Measurements from ENCODE around the gene LRRC8D. TPM values are rescaled to one million over a fixed set of nuclear protein-coding genes. Genes with fewer than 3 reads are reported as not detected.

Gene LRRC8D
- total and polyA plus RNA-seq, 2 of the 4 experiments (the other 2 are of a cell fraction) = 34.1 to 35.3 TPM

DNA sequence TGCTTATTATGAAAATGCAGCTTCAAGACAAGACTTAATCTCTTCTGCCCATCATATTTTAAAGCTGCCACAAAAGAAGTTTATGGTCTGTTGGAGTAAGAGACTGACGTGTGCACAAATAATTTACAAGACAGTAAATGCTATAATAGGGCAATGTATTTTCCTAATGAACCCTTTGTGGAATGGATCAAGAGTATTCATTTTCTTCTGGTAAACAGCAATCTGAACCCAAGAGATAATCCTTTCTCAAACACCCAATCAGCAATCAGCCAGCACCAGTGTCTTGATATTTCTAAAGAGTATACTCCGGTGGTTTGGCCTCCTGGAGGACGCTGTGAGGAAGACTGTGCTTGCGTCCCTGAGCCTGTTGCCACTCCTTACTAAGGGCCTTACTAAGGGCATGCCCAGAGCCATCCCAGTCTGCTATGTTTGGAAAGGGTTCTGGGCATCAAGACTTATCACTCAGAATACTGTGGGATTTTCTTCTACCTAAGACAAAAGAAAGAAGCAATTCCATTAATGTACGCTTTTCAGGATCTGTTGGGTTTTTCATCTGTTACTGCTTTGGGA is 48.8 kb upstream of the LRRC8D start:
- CTCF ChIA-PET = no interaction called here
- POLR2A ChIA-PET (ENCODE audit: unreplicated experiment) = no interaction called here
- in situ Hi-C loops (cut with MboI; ENCODE audit: low sequenced_read_pairs) = no loop called here

More for the DNA sequence above, 48.8 kb upstream of the LRRC8D start:
- no peak overlapping the region for H3K18ac ChIP-seq (ENCODE audit: low read depth, low read length)
- no peaks in the 10 kb centered on the region for H3K36me3 ChIP-seq (ENCODE audit: control insufficient read depth, insufficient read depth, low read length)
- no CpG with 5 or more reads among the region's 5 CpGs for WGBS, 2 experiments (ENCODE audit: extremely low coverage in 2 of 2, insufficient read length in 1 of 2)
- no peak overlapping the region for H4K5ac ChIP-seq (ENCODE audit: low read depth, low read length)
- H3K56ac ChIP-seq (ENCODE audit: extremely low read depth, insufficient read depth, low read length) = no peak overlapping the region
- no peak overlapping the region for H3K14ac ChIP-seq (replicated peaks; ENCODE audit: low read depth, low read length)
- no peak overlapping the region for H2BK20ac ChIP-seq (ENCODE audit: low read depth, low read length)
- H3K9me1 ChIP-seq (ENCODE audit: insufficient read depth, low read length) = no peaks in the 10 kb centered on the region
- H3K27ac ChIP-seq (ENCODE audit: insufficient read depth, low read length) = no peak overlapping the region
- H3K79me1 ChIP-seq (ENCODE audit: low read depth in 1 of 2, low read length in 2 of 2) = no peaks in the 10 kb centered on the region
- dilution Hi-C loops (cut with HindIII; ENCODE audit: low sequenced_read_pairs, unreplicated experiment) = no loop called here
- H3K4me3 ChIP-seq (ENCODE audit: insufficient read depth, low read depth, low read length) = no peak overlapping the region
- no peak overlapping the region for H2AK9ac ChIP-seq (replicated peaks; ENCODE audit: low read depth, low read length, poor library complexity)
- no peaks in the 10 kb centered on the region for H3K9me3 ChIP-seq (ENCODE audit: control insufficient read depth, insufficient read depth, low read length)
- BruUV-seq (replicated peaks) = no TSS peak
- no peaks in the 10 kb centered on the region for H4K20me1 ChIP-seq (ENCODE audit: insufficient read depth, low read length)
- no peak overlapping the region for H2BK120ac ChIP-seq (ENCODE audit: low read depth, low read length)
- H4K8ac ChIP-seq (ENCODE audit: low read depth in 2 of 2, low read length in 2 of 2) = no peak overlapping the region
- H2BK5ac ChIP-seq (ENCODE audit: low read depth, low read length, poor library complexity, severe bottlenecking) = no peak overlapping the region
- no peak for ATAC-seq (ENCODE audit: low read depth)
- DNase-seq = no peak
- no peak overlapping the region for H3K9ac ChIP-seq (ENCODE audit: low read depth, low read length)
- H3K4me1 ChIP-seq (ENCODE audit: control insufficient read depth, insufficient read depth, low read length) = no peaks in the 10 kb centered on the region
- peaks cover 3% of the 10 kb centered on the region; the same call in 1 of the 2 replicates for H3K27me3 ChIP-seq (ENCODE audit: control insufficient read depth, insufficient read depth, low read length)
- TF ChIP-seq MXI1 (IDR thresholded peaks at IDR 0.05; ENCODE audit: borderline replicate concordance, low read depth, low read length) = no peak
- no peak for TF ChIP-seq FOS (IDR thresholded peaks at IDR 0.05; ENCODE audit: low read depth, low read length)
- TF ChIP-seq NFE2L2 (IDR thresholded peaks at IDR 0.05; ENCODE audit: low read depth, low read length) = no peak
- TF ChIP-seq BHLHE40 (IDR thresholded peaks at IDR 0.05; ENCODE audit: low read depth, low read length) = no peak
- TF ChIP-seq, protein P1, sequence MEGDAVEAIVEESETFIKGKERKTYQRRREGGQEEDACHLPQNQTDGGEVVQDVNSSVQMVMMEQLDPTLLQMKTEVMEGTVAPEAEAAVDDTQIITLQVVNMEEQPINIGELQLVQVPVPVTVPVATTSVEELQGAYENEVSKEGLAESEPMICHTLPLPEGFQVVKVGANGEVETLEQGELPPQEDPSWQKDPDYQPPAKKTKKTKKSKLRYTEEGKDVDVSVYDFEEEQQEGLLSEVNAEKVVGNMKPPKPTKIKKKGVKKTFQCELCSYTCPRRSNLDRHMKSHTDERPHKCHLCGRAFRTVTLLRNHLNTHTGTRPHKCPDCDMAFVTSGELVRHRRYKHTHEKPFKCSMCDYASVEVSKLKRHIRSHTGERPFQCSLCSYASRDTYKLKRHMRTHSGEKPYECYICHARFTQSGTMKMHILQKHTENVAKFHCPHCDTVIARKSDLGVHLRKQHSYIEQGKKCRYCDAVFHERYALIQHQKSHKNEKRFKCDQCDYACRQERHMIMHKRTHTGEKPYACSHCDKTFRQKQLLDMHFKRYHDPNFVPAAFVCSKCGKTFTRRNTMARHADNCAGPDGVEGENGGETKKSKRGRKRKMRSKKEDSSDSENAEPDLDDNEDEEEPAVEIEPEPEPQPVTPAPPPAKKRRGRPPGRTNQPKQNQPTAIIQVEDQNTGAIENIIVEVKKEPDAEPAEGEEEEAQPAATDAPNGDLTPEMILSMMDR (conservative IDR thresholded peaks at IDR 0.05; ENCODE audit: low read depth, low read length) = no peak
- TF ChIP-seq RAD21 (IDR thresholded peaks at IDR 0.05; ENCODE audit: low read length) = no peak
- TF ChIP-seq POLR2A (IDR thresholded peaks at IDR 0.05; ENCODE audit: low read depth, low read length) = no peak
- TF ChIP-seq, protein P2, sequence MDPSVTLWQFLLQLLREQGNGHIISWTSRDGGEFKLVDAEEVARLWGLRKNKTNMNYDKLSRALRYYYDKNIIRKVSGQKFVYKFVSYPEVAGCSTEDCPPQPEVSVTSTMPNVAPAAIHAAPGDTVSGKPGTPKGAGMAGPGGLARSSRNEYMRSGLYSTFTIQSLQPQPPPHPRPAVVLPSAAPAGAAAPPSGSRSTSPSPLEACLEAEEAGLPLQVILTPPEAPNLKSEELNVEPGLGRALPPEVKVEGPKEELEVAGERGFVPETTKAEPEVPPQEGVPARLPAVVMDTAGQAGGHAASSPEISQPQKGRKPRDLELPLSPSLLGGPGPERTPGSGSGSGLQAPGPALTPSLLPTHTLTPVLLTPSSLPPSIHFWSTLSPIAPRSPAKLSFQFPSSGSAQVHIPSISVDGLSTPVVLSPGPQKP (IDR thresholded peaks at IDR 0.05; ENCODE audit: borderline replicate concordance, low read depth, low read length) = no peak
- no peak for TF ChIP-seq MAFK (IDR thresholded peaks at IDR 0.05; ENCODE audit: low read depth, low read length)
- TF ChIP-seq CEBPB (IDR thresholded peaks at IDR 0.05; ENCODE audit: low read depth, low read length) = no peak
- TF ChIP-seq CHD1 (IDR thresholded peaks at IDR 0.05; ENCODE audit: low read depth, low read length) = no peak
- no peak for TF ChIP-seq RCOR1 (IDR thresholded peaks at IDR 0.05; ENCODE audit: insufficient replicate concordance, low read length)
- TF ChIP-seq SMC3 (IDR thresholded peaks at IDR 0.05; ENCODE audit: low read depth, low read length) = no peak
- TF ChIP-seq, protein P3, sequence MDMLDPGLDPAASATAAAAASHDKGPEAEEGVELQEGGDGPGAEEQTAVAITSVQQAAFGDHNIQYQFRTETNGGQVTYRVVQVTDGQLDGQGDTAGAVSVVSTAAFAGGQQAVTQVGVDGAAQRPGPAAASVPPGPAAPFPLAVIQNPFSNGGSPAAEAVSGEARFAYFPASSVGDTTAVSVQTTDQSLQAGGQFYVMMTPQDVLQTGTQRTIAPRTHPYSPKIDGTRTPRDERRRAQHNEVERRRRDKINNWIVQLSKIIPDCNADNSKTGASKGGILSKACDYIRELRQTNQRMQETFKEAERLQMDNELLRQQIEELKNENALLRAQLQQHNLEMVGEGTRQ (IDR thresholded peaks at IDR 0.05; ENCODE audit: low read depth, low read length) = no peak
- TF ChIP-seq RFX5 (IDR thresholded peaks at IDR 0.05; ENCODE audit: low read depth, low read length) = no peak
- TF ChIP-seq MAZ (IDR thresholded peaks at IDR 0.05; ENCODE audit: borderline replicate concordance, low read depth, low read length) = no peak
- H3K23ac ChIP-seq (ENCODE audit: low read depth, low read length) = no peak overlapping the region
- H3K4me2 ChIP-seq (ENCODE audit: low read depth, low read length) = no peak overlapping the region
- no peak overlapping the region for H4K91ac ChIP-seq (ENCODE audit: insufficient read depth, low read depth, low read length)
- H3K4ac ChIP-seq (ENCODE audit: low read depth, low read length) = no peak overlapping the region
- no peak overlapping the region for H2BK15ac ChIP-seq (ENCODE audit: low read depth, low read length)
- no peak overlapping the region for H2AFZ ChIP-seq (replicated peaks; ENCODE audit: low read length, poor library complexity)
- no peak overlapping the region for H2AK5ac ChIP-seq (ENCODE audit: low read depth, low read length)
- intact Hi-C loops (cut with micrococcal nuclease) = no loop called here
